Loucy (cell line): ENCODE results near the gene HSPG2.

ENCODE experiments used
- H2AFZ ChIP-seq: fragments of 200-600 bp; sonication (generic); 2 replicates; pipeline ENCODE4 v1.6.0; 2016; ENCODE audit warnings: antibody characterized with exemption, mild to moderate bottlenecking, low read length, moderate library complexity
- H3F3A ChIP-seq: fragments of 200-600 bp; 2 replicates; pipeline ENCODE4 v1.6.0; 2016; ENCODE audit warnings: antibody characterized with exemption, low read depth, mild to moderate bottlenecking
- H3K27me3 ChIP-seq: fragments of 200-600 bp; sonication (generic); 2 replicates; pipeline ENCODE4 v1.6.1; 2014; ENCODE audit warnings: low read length, mild to moderate bottlenecking; ENCODE audit not compliant: insufficient read depth, poor library complexity, severe bottlenecking
- H3K36me3 ChIP-seq: fragments of 200-600 bp; sonication (generic); 2 replicates; pipeline ENCODE4 v1.6.1; 2016; ENCODE audit warnings: low read length; ENCODE audit not compliant: insufficient read depth
- H3K4me1 ChIP-seq: fragments of 200-600 bp; sonication (generic); 2 replicates; pipeline ENCODE4 v1.5.1; 2014; ENCODE audit warnings: low read length, mild to moderate bottlenecking; ENCODE audit not compliant: insufficient read depth, poor library complexity, severe bottlenecking
- H3K4me2 ChIP-seq: fragments of 200-600 bp; sonication (generic); 2 replicates; pipeline ENCODE4 v1.6.0; 2014; ENCODE audit warnings: antibody characterized with exemption, low read length, low read depth, mild to moderate bottlenecking; ENCODE audit not compliant: poor library complexity, severe bottlenecking
- H3K4me3 ChIP-seq: fragments of 200-600 bp; sonication (generic); 2 replicates; pipeline ENCODE4 v1.5.1; 2014; ENCODE audit warnings: low read length, mild to moderate bottlenecking, mixed read lengths; ENCODE audit not compliant: poor library complexity, severe bottlenecking
- H3K79me2 ChIP-seq: fragments of 200-600 bp; sonication (generic); 2 replicates; pipeline ENCODE4 v1.6.1; 2014; ENCODE audit warnings: low read length; ENCODE audit not compliant: insufficient read depth
- H3K9ac ChIP-seq: fragments of 200-600 bp; sonication (generic); 2 replicates; pipeline ENCODE4 v1.6.0; 2014; ENCODE audit warnings: mild to moderate bottlenecking, low read depth, low read length, moderate library complexity; ENCODE audit not compliant: poor library complexity, severe bottlenecking
- H3K9me2 ChIP-seq: fragments of 200-600 bp; sonication (generic); replicated peaks from 2 replicates; pipeline ENCODE4 v1.6.1; 2016; ENCODE audit warnings: low read depth, low read length, mixed read lengths
- H3K9me3 ChIP-seq: fragments of 200-600 bp; sonication (generic); 2 replicates; pipeline ENCODE4 v1.6.1; 2014; ENCODE audit warnings: mild to moderate bottlenecking, antibody characterized with exemption, low read length, low read depth; ENCODE audit not compliant: insufficient read depth
- H4K20me1 ChIP-seq: fragments of 200-600 bp; sonication (generic); 2 replicates; pipeline ENCODE4 v1.6.0; 2014; ENCODE audit warnings: antibody characterized with exemption, low read length, mild to moderate bottlenecking; ENCODE audit not compliant: insufficient read depth, poor library complexity, severe bottlenecking
- CTCF ChIP-seq: fragments of 200-600 bp; sonication (generic); conservative IDR thresholded peaks from 2 replicates; pipeline ENCODE4 v1.5.1; 2014; ENCODE audit warnings: mild to moderate bottlenecking, antibody characterized with exemption, low read length
- EZH2phosphoT487 ChIP-seq: fragments of 200-600 bp; IDR thresholded peaks from 2 replicates; pipeline ENCODE4 v1.6.1; 2018; ENCODE audit warnings: antibody characterized with exemption, mild to moderate bottlenecking, moderate library complexity, borderline replicate concordance

The HSPG2 gene

DNA sequence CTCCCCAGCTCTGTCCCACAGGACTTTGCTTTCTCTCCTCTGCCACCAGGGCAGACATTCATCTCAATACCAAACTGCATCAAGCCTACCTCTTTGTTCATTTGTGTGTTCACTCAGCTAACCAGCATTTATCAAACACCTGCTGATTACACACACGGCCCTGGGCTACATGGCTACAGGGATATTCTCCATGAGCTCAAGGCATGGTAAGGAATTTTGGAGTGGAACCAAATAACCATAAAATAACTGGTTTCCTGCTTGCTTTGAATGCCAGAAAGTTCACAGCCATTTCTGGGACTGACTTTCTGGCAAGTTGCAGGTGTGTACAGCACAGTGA, 70.4 kb downstream of the HSPG2 start:
- H3K9me2 ChIP-seq = no peaks in the 10 kb centered on the region
- H3K4me3 ChIP-seq = no peak overlapping the region
- H3K9me3 ChIP-seq = no peaks in the 10 kb centered on the region
- H3K4me2 ChIP-seq = no peak overlapping the region
- H4K20me1 ChIP-seq = no peaks in the 10 kb centered on the region
- TF ChIP-seq CTCF = 0 out of 2 replicates have a peak, but pooled peaks have one; percentile 3
- no peak for TF ChIP-seq EZH2phosphoT487
- peaks cover 2% of the 10 kb centered on the region for H3K4me1 ChIP-seq
- no peak overlapping the region for H2AFZ ChIP-seq
- H3K79me2 ChIP-seq = no peaks in the 10 kb centered on the region
- no peaks in the 10 kb centered on the region for H3K27me3 ChIP-seq
- H3F3A ChIP-seq = no peaks in the 10 kb centered on the region
- no peak overlapping the region for H3K9ac ChIP-seq
- H3K36me3 ChIP-seq = no peaks in the 10 kb centered on the region

DNA sequence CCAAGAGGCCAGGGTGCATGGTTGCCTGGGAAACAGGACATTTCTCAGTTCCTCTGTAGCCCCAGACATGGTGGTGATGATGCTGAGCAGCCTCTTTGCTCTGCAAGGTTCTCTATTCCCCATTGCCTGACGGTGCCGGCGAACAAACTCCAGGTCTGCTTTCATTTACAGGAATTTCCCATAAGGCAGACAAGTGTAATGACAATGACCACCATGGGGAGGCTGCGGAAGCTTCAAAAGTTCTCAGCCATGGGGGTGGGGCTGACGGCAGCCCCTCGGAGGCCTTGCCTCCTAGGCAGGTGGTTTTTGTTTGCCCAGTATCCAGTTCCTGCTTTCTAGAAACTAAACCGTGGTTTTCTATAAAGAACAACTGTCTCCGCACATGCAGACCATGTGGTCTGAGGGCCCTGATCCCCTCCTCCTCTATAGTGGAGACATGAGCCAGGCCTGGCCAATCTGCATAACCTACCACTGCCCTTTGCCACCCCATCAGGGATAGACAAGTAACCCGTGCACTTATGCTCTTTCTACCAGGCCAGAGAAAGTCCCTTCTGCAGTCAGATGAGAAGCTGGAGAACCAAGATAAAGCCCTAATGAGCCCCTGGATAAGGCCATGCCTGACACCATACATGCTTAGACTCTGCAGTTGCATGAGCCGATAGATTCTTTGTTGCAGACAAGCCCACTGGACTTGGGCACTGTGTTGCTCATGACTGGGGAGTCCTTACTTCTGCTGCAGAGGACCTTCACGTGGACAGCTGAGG, 71.0 kb downstream of the HSPG2 start:
- Histone ChIP-seq H3K4me1 (peaks cover 2% of the 10 kb centered on the region), H2AFZ (no peak overlapping the region), H3F3A (no peaks in the 10 kb centered on the region), H3K9me3 (no peaks in the 10 kb centered on the region), H4K20me1 (no peaks in the 10 kb centered on the region), H3K79me2 (no peaks in the 10 kb centered on the region), H3K27me3 (no peaks in the 10 kb centered on the region), H3K9ac (no peak overlapping the region), H3K4me2 (no peak overlapping the region), H3K36me3 (no peaks in the 10 kb centered on the region), H3K9me2 (no peaks in the 10 kb centered on the region), H3K4me3 (no peak overlapping the region)
- TF ChIP-seq CTCF (peak; percentile 13; the same call in 1 of the 2 replicates), EZH2phosphoT487 (no peak)

GRCh38 chr1:21865609-21865942, 71.5 kb downstream of the HSPG2 start:
- H3K9ac ChIP-seq = no peak overlapping the region
- no peak overlapping the region for H2AFZ ChIP-seq
- no peak overlapping the region for H3K4me3 ChIP-seq
- H3K79me2 ChIP-seq = no peaks in the 10 kb centered on the region
- TF ChIP-seq CTCF (no peak), EZH2phosphoT487 (no peak)
- H3K4me1 ChIP-seq = peaks cover 2% of the 10 kb centered on the region
- H3K36me3 ChIP-seq = no peaks in the 10 kb centered on the region
- H3K9me3 ChIP-seq = no peaks in the 10 kb centered on the region
- no peaks in the 10 kb centered on the region for H3K9me2 ChIP-seq
- no peak overlapping the region for H3K4me2 ChIP-seq
- H3F3A ChIP-seq = no peaks in the 10 kb centered on the region
- no peaks in the 10 kb centered on the region for H4K20me1 ChIP-seq
- no peaks in the 10 kb centered on the region for H3K27me3 ChIP-seq
